HepG2 (cell line): ENCODE results near the gene UTS2R. TPM values are rescaled to one million over a fixed set of nuclear protein-coding genes. Genes with fewer than 3 reads are reported as not detected.

Source experiments
- ATAC-seq: fragments of 200-7000 bp; cut with Tn5 transposase; 3 replicates; pipeline ENCODE4 v1.9.1; 2020; ENCODE audit warnings: mild to moderate bottlenecking, moderate library complexity
- BruUV-seq: library from RNA; stranded (reverse); fragments of 400-500 nt; replicated peaks from 2 replicates; lab custom pipeline; 2021; lab: Mats Ljungman, UMichigan
- CTCF ChIA-PET: fragments of 300-600 bp; formaldehyde crosslinking; extraction: SDS; loops from one replicate; lab custom pipeline; 2021; ENCODE audit warnings: low total read pairs, inconsistent platforms, low intra/inter-chr PET ratio; lab: Yijun Ruan, JAX
- POLR2A ChIA-PET: fragments of 350-600 bp; sonication (Branson Sonifier 250); formaldehyde crosslinking; loops from one replicate; lab custom pipeline; 2020; ENCODE audit warnings: antibody characterized with exemption, inconsistent platforms; lab: Yijun Ruan, JAX
- DNase-seq: peaks from one replicate; pipeline ENCODE4 v3.0.0-alpha.2; 2015; ENCODE audit warnings: low spot score
- FAIRE-seq: peaks from 3 replicates; lab custom pipeline; 2011; peaks lifted over from hg19 to GRCh38; lab: Jason Lieb, UNC
- H2AFZ ChIP-seq: one replicate; pipeline ENCODE4 v1.6.1; 2011; ENCODE audit warnings: low read length, inconsistent platforms
- H3K27ac ChIP-seq: fragments of 300-600 bp; 3 replicates; pipeline ENCODE4 v1.8.0; 2011; ENCODE audit warnings: mixed run types, mild to moderate bottlenecking, mixed read lengths, low read length, inconsistent platforms; ENCODE audit not compliant: insufficient read depth; ENCODE audit errors: extremely low read length
- H3K27me3 ChIP-seq, 2 experiments: fragments of 200-600 bp in 1 of 2; 2 replicates in 1 of 2; 3 replicates in 1 of 2; pipeline versions ENCODE4 v1.6.0 to v1.8.0; 2011; ENCODE audit warnings: low read length in 2 of 2, mild to moderate bottlenecking in 2 of 2, moderate library complexity in 2 of 2, inconsistent platforms in 1 of 2; ENCODE audit not compliant: insufficient read depth in 2 of 2, control insufficient read depth in 1 of 2
- H3K36me3 ChIP-seq, 2 experiments: fragments of 200-600 bp in 1 of 2; replicated peaks in 1 of 2; 2 replicates in 1 of 2; 3 replicates in 1 of 2; pipeline versions ENCODE4 v1.5.1 to v1.8.0; 2011; ENCODE audit warnings: low read length in 2 of 2, inconsistent platforms in 1 of 2; ENCODE audit not compliant: insufficient read depth in 2 of 2, control insufficient read depth in 1 of 2
- H3K4me1 ChIP-seq: 2 replicates; pipeline ENCODE4 v1.5.1; 2012; ENCODE audit warnings: low read length, inconsistent platforms; ENCODE audit not compliant: insufficient read depth
- H3K4me2 ChIP-seq: 2 replicates; pipeline ENCODE4 v1.6.0; 2011; ENCODE audit warnings: low read depth, low read length, inconsistent platforms
- H3K4me3 ChIP-seq, 3 experiments: fragments of 200-600 bp in 1 of 3; sonication (generic), shearing (Covaris generic) in 1 of 3; replicated peaks in 1 of 3; 2 replicates each; pipeline ENCODE4 v1.5.1; 2011 to 2016; ENCODE audit warnings: low read length in 3 of 3, inconsistent platforms in 2 of 3, low read depth in 2 of 3, mild to moderate bottlenecking in 2 of 3, control low read depth in 1 of 3, mixed read lengths in 1 of 3; ENCODE audit not compliant: insufficient read depth in 1 of 3
- H3K79me2 ChIP-seq: one replicate; pipeline ENCODE4 v1.6.1; 2011; ENCODE audit warnings: low read length, inconsistent platforms; ENCODE audit not compliant: insufficient read depth
- H3K9ac ChIP-seq: 2 replicates; pipeline ENCODE4 v1.6.0; 2011; ENCODE audit warnings: mild to moderate bottlenecking, low read depth, low read length, inconsistent platforms; ENCODE audit not compliant: insufficient read depth
- H3K9me3 ChIP-seq: 2 replicates; pipeline ENCODE4 v1.5.1; 2012; ENCODE audit warnings: mild to moderate bottlenecking, low read length
- H4K20me1 ChIP-seq: 2 replicates; pipeline ENCODE4 v1.6.0; 2011; ENCODE audit warnings: inconsistent platforms, mild to moderate bottlenecking, low read length, moderate library complexity; ENCODE audit not compliant: insufficient read depth
- ASH2L ChIP-seq: fragments of 300-600, 200-600 bp; sonication (generic); IDR thresholded peaks from 2 replicates; pipeline ENCODE4 v1.7.0; 2017; ENCODE audit warnings: low read depth, mild to moderate bottlenecking, moderate library complexity, mixed read lengths, low read length; ENCODE audit not compliant: insufficient read length
- EED ChIP-seq: sonication (generic); formaldehyde crosslinking; IDR thresholded peaks from 2 replicates; pipeline ENCODE4 v1.5.0; 2020; ENCODE audit warnings: mild to moderate bottlenecking, missing genetic modification reagents
- HHEX ChIP-seq: IDR thresholded peaks from 2 replicates; pipeline ENCODE4 v1.6.1; 2016; ENCODE audit warnings: control low read depth
- HMGXB4 ChIP-seq, 2 experiments: sonication (generic) in 1 of 2; formaldehyde crosslinking in 1 of 2; IDR thresholded peaks; 2 replicates each; pipeline versions ENCODE4 v1.4.0 to v1.6.1; 2018 to 2020; ENCODE audit warnings: missing genetic modification reagents in 2 of 2, borderline replicate concordance in 1 of 2, low read depth in 1 of 2, mild to moderate bottlenecking in 1 of 2, missing biosample characterization in 1 of 2
- MAFK ChIP-seq, 2 experiments: IDR thresholded peaks in 1 of 2; conservative IDR thresholded peaks in 1 of 2; 2 replicates each; pipeline ENCODE4 v1.6.1; 2011; ENCODE audit warnings: improper control_type of control experiment in 2 of 2, low read length in 2 of 2
- RAD21 ChIP-seq: fragments of 450-650 bp; formaldehyde crosslinking; IDR thresholded peaks from 2 replicates; pipeline ENCODE4 v1.5.0; 2020; ENCODE audit warnings: mild to moderate bottlenecking
- TBX2 ChIP-seq: sonication (generic); formaldehyde crosslinking; IDR thresholded peaks from 2 replicates; pipeline ENCODE4 v1.5.0; 2020; ENCODE audit warnings: missing genetic modification reagents, mild to moderate bottlenecking, borderline replicate concordance
- ZBTB10 ChIP-seq: sonication (generic); formaldehyde crosslinking; IDR thresholded peaks from 2 replicates; pipeline ENCODE4 v1.4.0; 2020; ENCODE audit warnings: missing genetic modification reagents, borderline replicate concordance
- ZBTB2 ChIP-seq: sonication (generic); formaldehyde crosslinking; IDR thresholded peaks from 2 replicates; pipeline ENCODE4 v1.8.0; 2022; ENCODE audit warnings: low read depth, missing genetic modification reagents
- ZFX ChIP-seq: sonication (generic); formaldehyde crosslinking; IDR thresholded peaks from 2 replicates; pipeline ENCODE4 v1.4.0; 2020; ENCODE audit warnings: mild to moderate bottlenecking, low read depth, missing genetic modification reagents, moderate library complexity
- ZNF572 ChIP-seq: sonication (generic); formaldehyde crosslinking; IDR thresholded peaks from 2 replicates; pipeline ENCODE4 v1.5.1; 2020; ENCODE audit warnings: mild to moderate bottlenecking, missing genetic modification reagents
- WGBS: methylation state at CpG from one replicate; pipeline ENCODE4 v1.1.6; 2017; ENCODE audit warnings: low lambda C conversion rate; 5-methylcytosine and 5-hydroxymethylcytosine counted together
- in situ Hi-C: cut with HindIII; loops from 2 replicates; pipeline ENCODE4 v1.10.0; 2017; ENCODE audit warnings: low pct_unique_long_range_greater_than_20kb; ENCODE audit not compliant: extremely low pct_ligation_motif_present
- intact Hi-C: fragments of 100-400 bp; cut with micrococcal nuclease; formaldehyde crosslinking; loops from one replicate; pipeline ENCODE4 v1.10.0; 2022; ENCODE audit not compliant: unreplicated experiment
- polyA plus RNA-seq, 8 experiments: library from polyadenylated mRNA; depleted of rRNA in 3 of 8; stranded (reverse) in 7 of 8; unstranded in 1 of 8; fragments of >200 nt; fragmentation: Illumina TruSeq in 4 of 8; extraction: Trizol in 4 of 8; gene quantifications; 2 replicates each; pipeline versions ENCODE4 v1.2.1 to v1.2.3, GENCODE V29; 2011 to 2016; ENCODE audit warnings: low read depth in 4 of 8, missing spikeins in 1 of 8, mixed read lengths in 1 of 8; ENCODE audit not compliant: insufficient read depth in 1 of 8
- total RNA-seq, 5 experiments: library from RNA; depleted of rRNA; stranded (reverse); fragments of >200 nt; fragmentation: Illumina TruSeq; extraction: Trizol; gene quantifications; 2 replicates each; pipeline ENCODE4 v1.2.3, GENCODE V29; 2016; ENCODE audit warnings: low read depth in 1 of 5

UTS2R gene
- total and polyA plus RNA-seq, 2 of the 13 experiments (the other 11 are each of a cell fraction or from before 2014, with no cell fraction given): 0.13 to 0.15 TPM

GRCh38 chr17:82332669-82333278 is 38.8 kb upstream of the UTS2R start:
- Histone ChIP-seq H2AFZ (no peak overlapping the region), H3K79me2 (peaks cover 4% of the 10 kb centered on the region), H3K27me3 (no peaks in the 10 kb centered on the region), H3K36me3 (no peaks in the 10 kb centered on the region), H3K27ac (peak overlapping the region; percentile 9), H3K9ac (peak overlapping the region; percentile 45), H3K4me3 (peak overlapping the region in 2 of 3 experiments; percentile 31 to 35; a peak in 4 of 6 replicates), H3K9me3 (no peaks in the 10 kb centered on the region), H3K4me1 (peaks cover 90% of the 10 kb centered on the region), H3K4me2 (peak overlapping the region; percentile 48), H4K20me1 (no peaks in the 10 kb centered on the region)
- ChIA-PET CTCF (no interaction called here), POLR2A (interaction anchor here (0.9 to 20.8 kb wide), 4 partner anchors 11 to 32 kb away, joined by 3 to 270 read pairs (median 4); no protein-coding TSS in a partner anchor)
- no TSS peak for BruUV-seq
- in situ Hi-C loops: no loop called here
- no peak for DNase-seq
- FAIRE-seq: peak; percentile 34
- intact Hi-C loops: loop anchor here (10.0 kb wide), 1 partner anchor 182 kb away; the partner anchor contains the start of gene FOXK2
- ATAC-seq: peak; percentile 15
- 69% methylated on average over 28 of the region's 32 CpGs for WGBS
- TF ChIP-seq HHEX (CRISPR knock-in tag) (no peak), RAD21 (CRISPR knock-in tag) (peak; percentile 42; the same call in 1 of the 2 replicates), HMGXB4 (CRISPR knock-in tag; IDR thresholded peaks at IDR 0.05; ENCODE audit: borderline replicate concordance in 1 of 2, low read depth in 1 of 2) (0 out of 4 replicates have a peak, but pooled peaks of 1 of the 2 experiments have one; percentile 18), ZFX (CRISPR knock-in tag) (0 out of 2 replicates have a peak, but pooled peaks have one; percentile 44), ZNF572 (CRISPR knock-in tag) (0 out of 2 replicates have a peak, but pooled peaks have one; percentile 57), EED (CRISPR knock-in tag) (peak; percentile 24; the same call in 1 of the 2 replicates), ASH2L (no peak), ZBTB10 (no peak), MAFK (conservative IDR thresholded peaks at IDR 0.05 in 1 of 2, IDR thresholded peaks at IDR 0.05 in 1 of 2; ENCODE audit: low read length in 2 of 2) (peak; percentile 100), ZBTB2 (CRISPR knock-in tag) (0 out of 2 replicates have a peak, but pooled peaks have one; percentile 25), TBX2 (CRISPR knock-in tag) (peak; percentile 44; the same call in 1 of the 2 replicates)
